ENCODE data around the gene AEBP2. TPM values are rescaled to one million over a fixed set of nuclear protein-coding genes. Genes with fewer than 3 reads are reported as not detected.

Gene AEBP2
- total RNA-seq, 1 experiment from 2014 or later: 18.7 TPM

- DNase-seq (ENCODE audit: low spot score): no peak
- in situ Hi-C loops (cut with HindIII; ENCODE audit: low sequenced_read_pairs): no loop called here
Measured at GRCh38 chr12:19489168-19489567, 49.9 kb downstream of the AEBP2 start.

GRCh38 chr12:19490908-19491307 lies 51.6 kb downstream of the AEBP2 start:
- DNase-seq (ENCODE audit: low spot score): peak; percentile 40
- in situ Hi-C loops (cut with HindIII; ENCODE audit: low sequenced_read_pairs): no loop called here

GRCh38 chr12:19491863-19492262 lies 52.6 kb downstream of the AEBP2 start:
- DNase-seq (ENCODE audit: low spot score): no peak
- in situ Hi-C loops (cut with HindIII; ENCODE audit: low sequenced_read_pairs): no loop called here

GRCh38 chr12:19496219-19496878 lies 57.1 kb downstream of the AEBP2 start:
- in situ Hi-C loops (cut with HindIII; ENCODE audit: low sequenced_read_pairs): no loop called here
- no peak for DNase-seq (ENCODE audit: low spot score)

- in situ Hi-C loops (cut with HindIII; ENCODE audit: low sequenced_read_pairs): no loop called here
Measured at GRCh38 chr12:19498099-19498498, 58.8 kb downstream of the AEBP2 start.

GRCh38 chr12:19499030-19499429 lies 59.7 kb downstream of the AEBP2 start:
- no peak for DNase-seq (ENCODE audit: low spot score)
- in situ Hi-C loops (cut with HindIII; ENCODE audit: low sequenced_read_pairs): no loop called here

More at GRCh38 chr12:19498099-19498498, 58.8 kb downstream of the AEBP2 start:
- DNase-seq (ENCODE audit: low spot score): no peak

GRCh38 chr12:19506497-19506896 lies 67.2 kb downstream of the AEBP2 start:
- in situ Hi-C loops (cut with HindIII; ENCODE audit: low sequenced_read_pairs): no loop called here
- no peak for DNase-seq (ENCODE audit: low spot score)

GRCh38 chr12:19507823-19508222 lies 68.5 kb downstream of the AEBP2 start:
- in situ Hi-C loops (cut with HindIII; ENCODE audit: low sequenced_read_pairs): no loop called here
- no peak for DNase-seq (ENCODE audit: low spot score)

GRCh38 chr12:19510461-19510860 lies 71.2 kb downstream of the AEBP2 start:
- in situ Hi-C loops (cut with HindIII; ENCODE audit: low sequenced_read_pairs): no loop called here
- DNase-seq (ENCODE audit: low spot score): no peak

- in situ Hi-C loops (cut with HindIII; ENCODE audit: low sequenced_read_pairs): no loop called here
- DNase-seq (ENCODE audit: low spot score): no peak
Measured at GRCh38 chr12:19515179-19515578, 75.9 kb downstream of the AEBP2 start.

- in situ Hi-C loops (cut with HindIII; ENCODE audit: low sequenced_read_pairs): no loop called here
Measured at GRCh38 chr12:19517583-19517982, 78.3 kb downstream of the AEBP2 start.

GRCh38 chr12:19518209-19518608 lies 78.9 kb downstream of the AEBP2 start:
- no peak for DNase-seq (ENCODE audit: low spot score)
- in situ Hi-C loops (cut with HindIII; ENCODE audit: low sequenced_read_pairs): no loop called here

More at GRCh38 chr12:19517583-19517982, 78.3 kb downstream of the AEBP2 start:
- no peak for DNase-seq (ENCODE audit: low spot score)

- DNase-seq (ENCODE audit: low spot score): no peak
- in situ Hi-C loops (cut with HindIII; ENCODE audit: low sequenced_read_pairs): no loop called here
Measured at GRCh38 chr12:19520646-19521415, 81.5 kb downstream of the AEBP2 start.

GRCh38 chr12:19525274-19525673 lies 86.0 kb downstream of the AEBP2 start:
- no peak for DNase-seq (ENCODE audit: low spot score)
- in situ Hi-C loops (cut with HindIII; ENCODE audit: low sequenced_read_pairs): no loop called here

GRCh38 chr12:19527866-19528265 lies 88.6 kb downstream of the AEBP2 start:
- no peak for DNase-seq (ENCODE audit: low spot score)
- in situ Hi-C loops (cut with HindIII; ENCODE audit: low sequenced_read_pairs): no loop called here

GRCh38 chr12:19528750-19529149 lies 89.5 kb downstream of the AEBP2 start:
- no peak for DNase-seq (ENCODE audit: low spot score)
- in situ Hi-C loops (cut with HindIII; ENCODE audit: low sequenced_read_pairs): no loop called here

- DNase-seq (ENCODE audit: low spot score): no peak
Measured at GRCh38 chr12:19529951-19530636, 90.8 kb downstream of the AEBP2 start.

GRCh38 chr12:19530637-19531023 lies 91.3 kb downstream of the AEBP2 start:
- DNase-seq (ENCODE audit: low spot score): no peak
- in situ Hi-C loops (cut with HindIII; ENCODE audit: low sequenced_read_pairs): no loop called here

More at GRCh38 chr12:19529951-19530636, 90.8 kb downstream of the AEBP2 start:
- in situ Hi-C loops (cut with HindIII; ENCODE audit: low sequenced_read_pairs): no loop called here

- in situ Hi-C loops (cut with HindIII; ENCODE audit: low sequenced_read_pairs): no loop called here
- no peak for DNase-seq (ENCODE audit: low spot score)
Measured at GRCh38 chr12:19533567-19533966, 94.3 kb downstream of the AEBP2 start.

GRCh38 chr12:19539071-19539470 lies 99.8 kb downstream of the AEBP2 start:
- in situ Hi-C loops (cut with HindIII; ENCODE audit: low sequenced_read_pairs): no loop called here
- no peak for DNase-seq (ENCODE audit: low spot score)
